GM18951 (cell line): Measurements from ENCODE around the gene SLX4IP.

ENCODE experiments used
- POLR2A ChIP-seq: IDR thresholded peaks from 4 replicates; pipeline ENCODE4 v1.6.1; 2011; ENCODE audit warnings: mild to moderate bottlenecking; ENCODE audit not compliant: insufficient read length, insufficient read depth; ENCODE audit errors: extremely low read depth
- in situ Hi-C: fragments of 300-500 bp; cut with MboI; formaldehyde crosslinking; loops from one replicate; pipeline ENCODE4 v1.12.0; 2022; ENCODE audit warnings: low sequenced_read_pairs, mixed read lengths, inconsistent platforms; ENCODE audit not compliant: unreplicated experiment

The SLX4IP gene

DNA sequence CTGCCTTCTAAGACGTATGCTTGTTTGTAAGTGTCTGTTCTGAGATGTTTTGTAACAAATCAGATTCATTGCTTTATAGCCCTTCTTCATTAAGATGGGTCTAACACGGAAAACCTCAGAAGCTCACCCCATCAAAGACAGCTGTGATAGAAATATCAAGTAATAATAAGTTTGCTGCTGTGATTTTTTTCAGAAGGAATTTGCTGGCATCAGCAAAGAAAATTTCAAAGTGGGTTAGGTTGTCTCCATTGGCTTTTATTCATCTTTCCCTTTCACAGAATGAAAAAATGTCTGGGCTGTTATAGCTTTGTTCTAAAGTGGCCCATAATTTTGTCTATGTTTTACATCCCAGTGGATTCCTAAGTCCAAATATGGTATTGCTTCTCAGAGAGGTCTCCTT, 81.4 kb downstream of the SLX4IP start:
- in situ Hi-C loops = no loop called here
- no peak for TF ChIP-seq POLR2A

- in situ Hi-C loops = no loop called here
- TF ChIP-seq POLR2A = no peak
Measured at GRCh38 chr20:10519361-10520046, 84.4 kb downstream of the SLX4IP start.

DNA sequence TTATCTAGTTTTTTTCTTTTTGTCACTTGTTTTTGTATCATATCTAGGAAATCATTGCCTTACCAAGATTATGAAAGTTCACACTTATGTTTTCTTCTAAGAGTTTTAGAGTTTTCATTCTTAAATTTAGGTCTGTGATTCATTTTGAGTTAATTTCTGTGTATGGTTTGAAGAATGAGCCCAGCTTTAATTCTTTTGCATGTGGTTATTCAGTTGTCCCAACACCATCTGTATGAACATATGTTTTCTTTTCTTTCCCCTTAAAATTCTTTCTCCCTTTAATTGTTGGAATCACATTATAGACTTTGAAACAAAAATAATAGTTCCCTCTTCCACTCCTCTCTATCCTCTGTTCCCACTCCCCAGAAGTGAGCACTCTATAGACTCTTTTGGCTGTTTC, 85.4 kb downstream of the SLX4IP start:
- no peak for TF ChIP-seq POLR2A
- in situ Hi-C loops = no loop called here

DNA sequence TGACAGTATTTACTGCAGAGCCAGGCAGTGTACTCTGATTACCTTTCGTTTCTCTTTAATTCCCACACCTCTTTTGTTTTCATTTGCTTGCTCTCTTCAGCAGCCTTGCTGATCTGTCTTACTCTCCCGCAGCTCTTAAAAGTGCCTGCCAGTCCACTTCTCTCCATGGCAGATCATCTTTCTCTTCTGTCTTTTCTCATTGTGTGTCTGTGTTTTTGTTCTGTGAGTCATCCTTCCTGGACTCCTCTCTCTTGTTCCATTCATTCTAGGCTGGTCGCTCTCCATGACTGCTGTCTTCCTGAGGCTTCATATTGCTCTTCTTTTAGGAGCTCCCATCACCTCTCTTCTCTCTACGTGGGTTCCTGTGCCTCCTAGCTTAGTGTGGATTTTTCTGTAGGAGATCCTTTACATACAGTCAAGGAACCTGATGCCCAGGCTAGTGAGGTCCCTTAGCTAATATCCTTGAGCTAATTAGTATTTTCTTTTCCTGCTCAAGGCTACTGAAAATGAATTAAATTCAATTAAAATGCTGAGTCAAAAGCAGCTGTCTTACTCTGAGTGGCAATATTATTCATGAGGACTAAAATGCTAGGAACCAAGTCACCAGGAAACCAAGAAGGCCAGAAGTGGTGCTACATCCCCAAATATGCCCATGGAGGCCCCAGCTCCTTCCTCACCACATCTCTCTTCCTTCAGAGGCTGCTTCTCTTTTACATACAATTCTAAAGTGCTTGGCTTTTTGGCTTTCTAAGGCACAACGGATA, 86.1 kb downstream of the SLX4IP start:
- in situ Hi-C loops = no loop called here

GRCh38 chr20:10521836-10522235, 86.7 kb downstream of the SLX4IP start:
- in situ Hi-C loops = no loop called here
- no peak for TF ChIP-seq POLR2A

More for the DNA sequence above, 86.1 kb downstream of the SLX4IP start:
- TF ChIP-seq POLR2A = no peak

GRCh38 chr20:10522328-10522727, 87.2 kb downstream of the SLX4IP start:
- in situ Hi-C loops = no loop called here
- no peak for TF ChIP-seq POLR2A

DNA sequence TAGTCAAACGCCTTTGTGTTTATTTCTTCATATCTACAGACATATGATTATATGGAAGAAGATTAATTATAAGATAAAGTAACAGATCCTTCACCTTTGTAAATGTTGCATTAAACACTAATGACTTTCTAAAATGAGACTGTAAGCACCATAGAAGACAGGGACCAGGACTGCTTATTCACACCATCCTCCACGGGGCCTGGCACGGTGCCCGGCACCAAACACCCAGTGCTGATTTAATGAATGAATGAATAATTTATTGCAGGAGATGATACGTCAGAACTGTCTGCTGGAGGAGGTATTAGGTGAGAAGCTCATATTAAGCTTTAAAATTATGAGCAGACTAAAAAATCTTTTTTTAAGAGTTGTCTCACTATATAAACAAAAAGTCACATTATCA, 88.3 kb downstream of the SLX4IP start:
- in situ Hi-C loops = no loop called here
- TF ChIP-seq POLR2A = no peak

- in situ Hi-C loops = no loop called here
- TF ChIP-seq POLR2A = no peak
Measured at GRCh38 chr20:10524034-10524476, 89.0 kb downstream of the SLX4IP start.

- no peak for TF ChIP-seq POLR2A
- in situ Hi-C loops = no loop called here
Measured at GRCh38 chr20:10524643-10525042, 89.5 kb downstream of the SLX4IP start.

DNA sequence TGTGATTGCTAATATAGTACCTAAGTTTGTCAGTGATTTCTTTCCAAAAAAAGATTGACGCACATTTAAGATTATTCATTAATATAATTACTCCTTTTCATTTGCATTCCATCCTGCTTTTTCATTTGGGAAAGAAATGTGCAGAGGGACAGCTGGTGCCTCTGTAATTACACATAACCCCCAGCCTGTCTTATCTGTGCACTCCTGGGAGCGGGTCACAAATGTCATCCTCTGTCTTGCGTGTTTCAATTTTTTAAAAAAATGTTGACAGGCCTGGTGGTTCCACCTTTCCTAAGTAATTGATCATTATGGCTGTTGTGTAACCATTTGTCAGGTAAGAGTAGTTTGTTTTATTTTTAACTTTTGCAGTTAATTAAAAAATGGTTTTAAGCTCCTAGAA, 92.7 kb downstream of the SLX4IP start:
- TF ChIP-seq POLR2A = no peak
- in situ Hi-C loops = no loop called here

DNA sequence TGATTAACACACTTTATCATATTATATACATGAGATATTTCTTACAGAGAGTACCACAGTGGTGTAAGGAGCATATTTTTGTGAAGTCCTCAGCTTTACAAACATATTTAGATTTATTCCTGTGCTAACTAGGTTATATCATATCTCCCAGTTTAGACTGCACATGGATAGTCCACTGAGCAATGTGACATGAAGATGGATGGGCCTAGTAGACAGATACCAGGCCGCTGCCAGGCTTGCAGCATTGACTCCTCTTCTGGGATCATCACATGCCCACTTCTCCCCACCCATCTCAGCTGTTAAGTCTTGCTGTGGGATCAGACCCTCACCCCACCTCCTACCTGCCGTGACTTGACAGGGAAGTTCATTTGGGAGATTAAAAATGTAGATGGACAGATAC, 95.8 kb downstream of the SLX4IP start:
- TF ChIP-seq POLR2A = no peak
- in situ Hi-C loops = no loop called here

DNA sequence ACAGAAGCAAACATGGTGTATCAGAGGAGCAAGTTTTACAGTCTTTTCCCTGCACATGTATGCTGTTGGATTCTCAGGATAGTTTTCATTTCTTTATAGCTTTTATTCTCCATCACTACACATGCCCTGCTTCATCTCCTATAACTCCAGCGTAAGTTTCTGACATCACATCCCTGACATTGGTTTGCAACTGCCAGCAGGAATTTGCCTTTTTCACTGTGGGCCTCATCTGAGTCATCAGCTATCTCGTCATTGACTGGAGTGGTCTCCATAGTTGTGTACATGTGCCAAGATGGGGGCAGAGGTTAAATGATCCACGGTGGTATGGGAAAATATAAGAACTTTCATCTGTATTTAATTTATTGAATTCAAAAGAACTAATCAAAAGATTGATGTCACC, 96.7 kb downstream of the SLX4IP start:
- in situ Hi-C loops = no loop called here
- no peak for TF ChIP-seq POLR2A

GRCh38 chr20:10532361-10532760, 97.3 kb downstream of the SLX4IP start:
- in situ Hi-C loops = no loop called here
- no peak for TF ChIP-seq POLR2A

- no peak for TF ChIP-seq POLR2A
- in situ Hi-C loops = no loop called here
Measured at GRCh38 chr20:10536531-10536930, 101.4 kb downstream of the SLX4IP start.
